IMR-90 (cell line): ENCODE data around the gene SGSM2.

ENCODE experiments used
- BHLHE40 ChIP-seq: fragments of 150-350 bp; IDR thresholded peaks from 2 replicates; pipeline ENCODE4 v1.6.1; 2016; ENCODE audit warnings: mild to moderate bottlenecking, low read depth, low read length
- CEBPB ChIP-seq: IDR thresholded peaks from 2 replicates; pipeline ENCODE4 v1.6.1; 2012; ENCODE audit warnings: low read depth, low read length, improper control_type of control experiment
- CTCF ChIP-seq: conservative IDR thresholded peaks from 2 replicates; pipeline ENCODE4 v1.5.1; 2012; ENCODE audit warnings: mild to moderate bottlenecking, low read depth, low read length, improper control_type of control experiment
- FOS ChIP-seq: fragments of 150-350 bp; IDR thresholded peaks from 2 replicates; pipeline ENCODE4 v1.6.1; 2016; ENCODE audit warnings: low read depth, low read length
- MAZ ChIP-seq: IDR thresholded peaks from 2 replicates; pipeline ENCODE4 v1.6.1; 2012; ENCODE audit warnings: low read depth, mild to moderate bottlenecking, low read length, improper control_type of control experiment, moderate library complexity, borderline replicate concordance
- MXI1 ChIP-seq: IDR thresholded peaks from 2 replicates; pipeline ENCODE4 v1.6.1; 2012; ENCODE audit warnings: low read depth, mild to moderate bottlenecking, low read length, moderate library complexity, borderline replicate concordance
- NFE2L2 ChIP-seq: fragments of 150-350 bp; IDR thresholded peaks from 2 replicates; pipeline ENCODE4 v1.6.1; 2016; ENCODE audit warnings: low read depth, mild to moderate bottlenecking, low read length
- POLR2A ChIP-seq: IDR thresholded peaks from 2 replicates; pipeline ENCODE4 v1.6.1; 2012; ENCODE audit warnings: mild to moderate bottlenecking, low read depth, low read length
- RAD21 ChIP-seq: IDR thresholded peaks from 2 replicates; pipeline ENCODE4 v1.6.1; 2012; ENCODE audit warnings: low read length, improper control_type of control experiment
- RCOR1 ChIP-seq: IDR thresholded peaks from 2 replicates; pipeline ENCODE4 v1.6.1; 2012; ENCODE audit warnings: mild to moderate bottlenecking, low read length, improper control_type of control experiment; ENCODE audit not compliant: insufficient replicate concordance
- RFX5 ChIP-seq: IDR thresholded peaks from 2 replicates; pipeline ENCODE4 v1.8.0; 2012; ENCODE audit warnings: low read depth, mild to moderate bottlenecking, low read length, moderate library complexity
- USF2 ChIP-seq: fragments of 150-350 bp; IDR thresholded peaks from 2 replicates; pipeline ENCODE4 v1.6.1; 2017; ENCODE audit warnings: mild to moderate bottlenecking, antibody characterized with exemption, low read length, low read depth
- TF ChIP-seq, protein P1 (sequence below): fragments of 150-350 bp; IDR thresholded peaks from 2 replicates; pipeline ENCODE4 v1.6.1; 2016; ENCODE audit warnings: low read depth, mild to moderate bottlenecking, low read length, moderate library complexity, borderline replicate concordance

GRCh38 chr17:2396568-2397246 is 59.4 kb downstream of the SGSM2 start:
- peak; percentile 96 for TF ChIP-seq MAZ
- peak; percentile 86 for TF ChIP-seq POLR2A
- no peak for TF ChIP-seq CTCF
- no peak for TF ChIP-seq RAD21
- TF ChIP-seq RCOR1, result no peak
- TF ChIP-seq FOS, result no peak
- no peak for TF ChIP-seq USF2
- no peak for TF ChIP-seq NFE2L2
- TF ChIP-seq RFX5, result no peak; the same call in 1 of the 2 replicates
- no peak for TF ChIP-seq CEBPB
- no peak; the same call in none of the 2 replicates for TF ChIP-seq BHLHE40
- TF ChIP-seq, protein P1, sequence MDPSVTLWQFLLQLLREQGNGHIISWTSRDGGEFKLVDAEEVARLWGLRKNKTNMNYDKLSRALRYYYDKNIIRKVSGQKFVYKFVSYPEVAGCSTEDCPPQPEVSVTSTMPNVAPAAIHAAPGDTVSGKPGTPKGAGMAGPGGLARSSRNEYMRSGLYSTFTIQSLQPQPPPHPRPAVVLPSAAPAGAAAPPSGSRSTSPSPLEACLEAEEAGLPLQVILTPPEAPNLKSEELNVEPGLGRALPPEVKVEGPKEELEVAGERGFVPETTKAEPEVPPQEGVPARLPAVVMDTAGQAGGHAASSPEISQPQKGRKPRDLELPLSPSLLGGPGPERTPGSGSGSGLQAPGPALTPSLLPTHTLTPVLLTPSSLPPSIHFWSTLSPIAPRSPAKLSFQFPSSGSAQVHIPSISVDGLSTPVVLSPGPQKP, result no peak
- peak; percentile 51 for TF ChIP-seq MXI1
